H9 (cell line): ENCODE data around the gene BAZ1B. TPM values are rescaled to one million over a fixed set of nuclear protein-coding genes. Genes with fewer than 3 reads are reported as not detected.
"Not testable (repeated sequence)": the region's sequence is repeated elsewhere in the genome, so short reads cannot be mapped to it uniquely, and the experiment has no call there.

Source experiments
- DNase-seq: peaks from one replicate; pipeline ENCODE4 v3.0.0-alpha.2; 2017
- H2AFZ ChIP-seq: one replicate; pipeline ENCODE4 v1.6.1; 2013; ENCODE audit warnings: mild to moderate bottlenecking, low read length, control low read depth, moderate library complexity
- H2AK5ac ChIP-seq: 2 replicates; pipeline ENCODE4 v1.6.1; 2013; ENCODE audit warnings: low read length, control low read depth, mixed read lengths; ENCODE audit not compliant: insufficient read length
- H2BK120ac ChIP-seq: one replicate; pipeline ENCODE4 v1.6.1; 2013; ENCODE audit warnings: low read depth, mild to moderate bottlenecking, low read length, control low read depth, inconsistent platforms; ENCODE audit not compliant: poor library complexity, severe bottlenecking
- H2BK12ac ChIP-seq: 2 replicates; pipeline ENCODE4 v1.6.1; 2013; ENCODE audit warnings: low read length, control low read depth, mixed read lengths, low read depth; ENCODE audit not compliant: insufficient read length
- H2BK15ac ChIP-seq: 2 replicates; pipeline ENCODE4 v1.6.1; 2013; ENCODE audit warnings: low read depth, low read length, control low read depth
- H2BK20ac ChIP-seq: one replicate; pipeline ENCODE4 v1.6.1; 2013; ENCODE audit warnings: low read depth, mild to moderate bottlenecking, low read length, control low read depth, inconsistent platforms; ENCODE audit not compliant: poor library complexity, severe bottlenecking
- H2BK5ac ChIP-seq: 2 replicates; pipeline ENCODE4 v1.6.1; 2013; ENCODE audit warnings: low read length, control low read depth, mixed read lengths; ENCODE audit not compliant: insufficient read length
- H3K14ac ChIP-seq: 2 replicates; pipeline ENCODE4 v1.6.1; 2013; ENCODE audit warnings: low read length, control low read depth; ENCODE audit not compliant: insufficient read depth
- H3K18ac ChIP-seq: 2 replicates; pipeline ENCODE4 v1.6.1; 2013; ENCODE audit warnings: low read depth, mild to moderate bottlenecking, mixed read lengths, low read length, control low read depth; ENCODE audit not compliant: insufficient read length
- H3K23ac ChIP-seq: 2 replicates; pipeline ENCODE4 v1.6.1; 2013; ENCODE audit warnings: low read length, control low read depth, mixed read lengths, low read depth; ENCODE audit not compliant: insufficient read length
- H3K23me2 ChIP-seq: 2 replicates; pipeline ENCODE4 v1.6.1; 2013; ENCODE audit warnings: low read depth, mild to moderate bottlenecking, mixed read lengths, low read length, control low read depth; ENCODE audit not compliant: insufficient read length, poor library complexity, severe bottlenecking
- H3K27ac ChIP-seq: 2 replicates; pipeline ENCODE4 v1.5.1; 2013; ENCODE audit warnings: low read length, control low read depth, mixed read lengths, low read depth; ENCODE audit not compliant: insufficient read length
- H3K27me3 ChIP-seq: 2 replicates; pipeline ENCODE4 v1.6.1; 2013; ENCODE audit warnings: low read length, control low read depth, inconsistent platforms; ENCODE audit not compliant: insufficient read depth
- H3K4ac ChIP-seq: 2 replicates; pipeline ENCODE4 v1.6.1; 2013; ENCODE audit warnings: low read depth, mild to moderate bottlenecking, control low read depth, inconsistent platforms, low read length, moderate library complexity
- H3K4me1 ChIP-seq: 2 replicates; pipeline ENCODE4 v1.6.1; 2013; ENCODE audit warnings: low read length, control low read depth, inconsistent platforms; ENCODE audit not compliant: insufficient read depth
- H3K4me2 ChIP-seq: 2 replicates; pipeline ENCODE4 v1.6.1; 2013; ENCODE audit warnings: low read length, control low read depth, mixed read lengths; ENCODE audit not compliant: insufficient read length, insufficient read depth
- H3K56ac ChIP-seq: 2 replicates; pipeline ENCODE4 v1.6.1; 2013; ENCODE audit warnings: low read depth, mild to moderate bottlenecking, mixed read lengths, low read length, control low read depth; ENCODE audit not compliant: insufficient read length
- H3K79me1 ChIP-seq: 2 replicates; pipeline ENCODE4 v1.6.1; 2013; ENCODE audit warnings: low read depth, mild to moderate bottlenecking, moderate library complexity, low read length, control low read depth, inconsistent platforms; ENCODE audit not compliant: insufficient read depth, poor library complexity, severe bottlenecking
- H3K79me2 ChIP-seq: 2 replicates; pipeline ENCODE4 v1.6.1; 2013; ENCODE audit warnings: low read length, control low read depth, inconsistent platforms; ENCODE audit not compliant: insufficient read depth
- H3K9ac ChIP-seq: 2 replicates; pipeline ENCODE4 v1.6.1; 2013; ENCODE audit warnings: low read length, control low read depth, mixed read lengths; ENCODE audit not compliant: insufficient read length; ENCODE audit errors: extremely low read depth
- H3K9me3 ChIP-seq: one replicate; pipeline ENCODE4 v1.6.1; 2013; ENCODE audit warnings: low read depth, low read length, inconsistent platforms; ENCODE audit not compliant: control insufficient read depth
- H3T11ph ChIP-seq: one replicate; pipeline ENCODE4 v1.6.1; 2013; ENCODE audit warnings: mild to moderate bottlenecking, low read length, control low read depth, inconsistent platforms
- H4K20me1 ChIP-seq: one replicate; pipeline ENCODE4 v1.6.1; 2013; ENCODE audit not compliant: control insufficient read depth, insufficient read length, insufficient read depth
- H4K5ac ChIP-seq: 2 replicates; pipeline ENCODE4 v1.6.1; 2013; ENCODE audit warnings: low read depth, mild to moderate bottlenecking, mixed read lengths, low read length, control low read depth; ENCODE audit not compliant: insufficient read length
- H4K8ac ChIP-seq: replicated peaks from 2 replicates; pipeline ENCODE4 v1.6.1; 2013; ENCODE audit warnings: low read length, control low read depth, mixed read lengths, low read depth; ENCODE audit not compliant: insufficient read length
- H4K91ac ChIP-seq: 2 replicates; pipeline ENCODE4 v1.6.1; 2013; ENCODE audit warnings: low read depth, mild to moderate bottlenecking, moderate library complexity, mixed read lengths, low read length, control low read depth; ENCODE audit not compliant: insufficient read length
- H3K27ac Mint-ChIP-seq, 3 experiments: 2 replicates in 2 of 3; 3 replicates in 1 of 3; pipeline ENCODE4 v1.8.0; 2020 to 2021; ENCODE audit warnings: mixed read lengths in 3 of 3, mild to moderate bottlenecking in 1 of 3, moderate library complexity in 1 of 3
- H3K27me3 Mint-ChIP-seq: 2 replicates; pipeline ENCODE4 v1.8.0; 2021; ENCODE audit warnings: low read depth, mild to moderate bottlenecking, moderate library complexity, mixed read lengths
- H3K36me3 Mint-ChIP-seq, 3 experiments: 2 replicates in 2 of 3; 3 replicates in 1 of 3; pipeline ENCODE4 v1.8.0; 2020 to 2021; ENCODE audit warnings: low read depth in 3 of 3, mixed read lengths in 3 of 3; ENCODE audit not compliant: insufficient read depth in 1 of 3
- H3K4me1 Mint-ChIP-seq, 2 experiments: 2 replicates each; pipeline ENCODE4 v1.8.0; 2020; ENCODE audit warnings: mixed read lengths in 2 of 2
- H3K4me3 Mint-ChIP-seq, 2 experiments: 2 replicates in 1 of 2; 3 replicates in 1 of 2; pipeline ENCODE4 v1.8.0; 2020 to 2021; ENCODE audit warnings: mild to moderate bottlenecking in 2 of 2, mixed read lengths in 2 of 2, moderate library complexity in 1 of 2
- H3K9me3 Mint-ChIP-seq, 2 experiments: 2 replicates in 1 of 2; 3 replicates in 1 of 2; pipeline ENCODE4 v1.8.0; 2020; ENCODE audit warnings: mild to moderate bottlenecking in 2 of 2, mixed read lengths in 2 of 2, moderate library complexity in 1 of 2
- CTCF ChIP-seq: fragments of 200-600 bp; sonication (generic); conservative IDR thresholded peaks from 3 replicates; pipeline ENCODE4 v1.8.0; 2021; ENCODE audit warnings: antibody characterized with exemption, mild to moderate bottlenecking
- WGBS: extraction: QIAGEN DNeasy Blood & Tissue Kit; methylation state at CpG from one replicate; pipeline ENCODE4 v1.1.7; 2013; ENCODE audit warnings: missing lambda C conversion rate, low lambda C conversion rate, mixed read lengths; ENCODE audit not compliant: insufficient read length; ENCODE audit errors: extremely low coverage; 5-methylcytosine and 5-hydroxymethylcytosine counted together
- total RNA-seq: library from RNA; stranded (reverse); gene quantifications from 2 replicates; pipeline ENCODE4 v1.2.1, GENCODE V29; 2021

The BAZ1B gene
- total RNA-seq, 1 experiment from 2014 or later: 96.4 TPM

- Histone ChIP-seq H3K4me1 (no peaks in the 10 kb centered on the region), H2AFZ (no peak overlapping the region), H2AK5ac (no peak overlapping the region), H2BK12ac (no peak overlapping the region), H3K56ac (no peak overlapping the region), H3K18ac (no peak overlapping the region), H4K20me1 (no peaks in the 10 kb centered on the region), H3T11ph (no peak overlapping the region), H3K79me2 (peaks cover 6% of the 10 kb centered on the region; the same call in 1 of the 2 replicates), H4K5ac (no peak overlapping the region), H2BK20ac (no peak overlapping the region), H3K79me1 (peaks cover 19% of the 10 kb centered on the region), H2BK15ac (no peak overlapping the region), H2BK120ac (no peak overlapping the region), H3K9me3 (no peaks in the 10 kb centered on the region), H4K8ac (no peak overlapping the region), H2BK5ac (no peak overlapping the region), H3K4me2 (no peak overlapping the region), H3K14ac (no peak overlapping the region), H3K27me3 (no peaks in the 10 kb centered on the region), H3K23me2 (no peaks in the 10 kb centered on the region), H3K4ac (no peak overlapping the region), H3K27ac (no peak overlapping the region), H3K23ac (no peak overlapping the region), H3K9ac (no peak overlapping the region), H4K91ac (no peak overlapping the region)
- H3K9me3 Mint-ChIP-seq: no peaks in the 10 kb centered on the region
- no peak overlapping the region for H3K27ac Mint-ChIP-seq
- H3K4me1 Mint-ChIP-seq: no peaks in the 10 kb centered on the region
- H3K27me3 Mint-ChIP-seq: no peaks in the 10 kb centered on the region
- no CpG with 5 or more reads among the region's 7 CpGs for WGBS
- H3K4me3 Mint-ChIP-seq: no peak overlapping the region
- TF ChIP-seq CTCF: no peak
- peaks cover 65 to 93% (median 88%) of the 10 kb centered on the region in 3 experiments; a peak in 6 of 7 replicates for H3K36me3 Mint-ChIP-seq
- DNase-seq: no peak
Measured at GRCh38 chr7:73496626-73497025, 25.5 kb downstream of the BAZ1B start.

- H2BK20ac ChIP-seq, H3K9me3 ChIP-seq, H3K27ac Mint-ChIP-seq, H3K27me3 ChIP-seq, H3K23me2 ChIP-seq, H3K4me1 Mint-ChIP-seq, H2BK15ac ChIP-seq, H3K4me1 ChIP-seq, H2BK5ac ChIP-seq, H2AFZ ChIP-seq, H3K79me2 ChIP-seq, H3K56ac ChIP-seq, H2AK5ac ChIP-seq, H3K27ac ChIP-seq, H2BK120ac ChIP-seq, H3K27me3 Mint-ChIP-seq, H3T11ph ChIP-seq, H3K9ac ChIP-seq, H4K8ac ChIP-seq, H3K4me3 Mint-ChIP-seq, H4K20me1 ChIP-seq, H3K18ac ChIP-seq, H3K23ac ChIP-seq, H3K4me2 ChIP-seq, H3K14ac ChIP-seq, DNase-seq, H4K5ac ChIP-seq, H3K9me3 Mint-ChIP-seq, H3K4ac ChIP-seq, H2BK12ac ChIP-seq, H4K91ac ChIP-seq: not testable (repeated sequence)
- H3K79me1 ChIP-seq: peaks cover 16% of the 10 kb centered on the region
- WGBS: no CpG with 5 or more reads among the region's 2 CpGs
- peaks cover 59 to 91% (median 86%) of the 10 kb centered on the region in 3 experiments; a peak in 6 of 7 replicates for H3K36me3 Mint-ChIP-seq
Measured at GRCh38 chr7:73495507-73495906, 26.6 kb downstream of the BAZ1B start.
